RCC 7860 (cell line): ENCODE measurements around the gene SYNPO2L.
"Not testable (repeated sequence)": the region's sequence is repeated elsewhere in the genome, so short reads cannot be mapped to it uniquely, and the experiment has no call there.

Experiments
- DNase-seq: peaks from one replicate; pipeline ENCODE4 v3.0.0-alpha.2; 2015; ENCODE audit warnings: low spot score
- FAIRE-seq: peaks from 2 replicates; lab custom pipeline; 2012; peaks lifted over from hg19 to GRCh38; lab: Jason Lieb, UNC

SYNPO2L gene

GRCh38 chr10:73625004-73625883 lies 30.6 kb downstream of the SYNPO2L start:
- peak; percentile 21 for FAIRE-seq
- peak; percentile 21 for DNase-seq

- FAIRE-seq: peak; percentile 76
- DNase-seq: peak; percentile 81
These were observed 32.8 kb downstream of the SYNPO2L start for GRCh38 chr10:73623056-73623455.

GRCh38 chr10:73620974-73621373 lies 34.9 kb downstream of the SYNPO2L start:
- not testable (repeated sequence) for FAIRE-seq

DNA sequence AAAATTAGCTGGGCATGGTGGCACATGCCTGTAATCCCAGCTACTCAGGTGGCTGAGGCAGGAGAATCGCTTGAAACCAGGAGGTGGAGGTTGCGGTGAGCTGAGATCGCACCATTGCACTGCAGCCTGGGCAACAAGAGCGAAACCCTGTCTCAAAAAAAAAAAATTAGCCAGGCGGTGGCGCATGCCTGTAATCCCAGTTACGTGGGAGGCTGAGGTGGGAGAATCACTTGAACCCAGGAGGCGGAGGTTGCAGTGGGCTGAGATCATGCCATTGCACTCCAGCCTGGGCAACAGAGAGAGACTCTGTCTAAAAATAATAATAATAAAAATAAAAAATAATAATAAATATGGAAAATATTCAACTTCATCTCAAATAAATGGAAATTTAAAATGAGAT lies 38.7 kb downstream of the SYNPO2L start:
- FAIRE-seq, DNase-seq: not testable (repeated sequence)

More at GRCh38 chr10:73620974-73621373, 34.9 kb downstream of the SYNPO2L start:
- not testable (repeated sequence) for DNase-seq

- FAIRE-seq: no peak
- DNase-seq: no peak
These were observed 41.1 kb downstream of the SYNPO2L start for GRCh38 chr10:73614720-73615119.

- FAIRE-seq (no peak), DNase-seq (no peak)
These were observed 46.7 kb downstream of the SYNPO2L start for GRCh38 chr10:73609116-73609515.

- FAIRE-seq (peak; percentile 16), DNase-seq (peak; percentile 50)
These were observed 54.3 kb downstream of the SYNPO2L start for GRCh38 chr10:73601486-73601921.

GRCh38 chr10:73597346-73597745 lies 58.5 kb downstream of the SYNPO2L start:
- FAIRE-seq: peak; percentile 95

More at GRCh38 chr10:73597346-73597745, 58.5 kb downstream of the SYNPO2L start:
- peak; percentile 81 for DNase-seq
